ENCODE results near the gene ASCL1. TPM values are rescaled to one million over a fixed set of nuclear protein-coding genes. Genes with fewer than 3 reads are reported as not detected.

Gene ASCL1
- total and polyA plus RNA-seq, 10 of the 15 experiments (the other 5 are each of a cell fraction or from before 2014, with no cell fraction given): 10.6 to 61.1 (median 20.5) TPM

- TF ChIP-seq IRF4 (IDR thresholded peaks at IDR 0.05; ENCODE audit: low read depth, low read length) (no peak), ZBED1 (IDR thresholded peaks at IDR 0.05; ENCODE audit: borderline replicate concordance) (no peak), MTA3 (IDR thresholded peaks at IDR 0.05; ENCODE audit: borderline replicate concordance, low read length) (no peak)
Observed at GRCh38 chr12:102980350-102980749, 22.9 kb downstream of the ASCL1 start (continued).

- intact Hi-C loops (cut with micrococcal nuclease; ENCODE audit: unreplicated experiment) (loop anchor here (5.0 kb wide), 1 partner anchor 122 kb away; no protein-coding TSS in a partner anchor), in situ Hi-C loops (cut with MboI) (no loop called here)
- Histone ChIP-seq H3K27ac (ENCODE audit: control insufficient read depth, insufficient read depth) (no peak overlapping the region), H3K4me3 (no peak overlapping the region), H3K9me3 (replicated peaks; ENCODE audit: control insufficient read depth, insufficient read depth, low read length) (no peaks in the 10 kb centered on the region; the same call in 2 of the 3 replicates), H3K9ac (ENCODE audit: control insufficient read depth, insufficient read depth, low read length) (no peak overlapping the region), H2AFZ (ENCODE audit: control insufficient read depth, low read depth, low read length) (no peak overlapping the region), H3K36me3 (ENCODE audit: control insufficient read depth in 2 of 2, insufficient read depth in 2 of 2, low read length in 1 of 2) (no peaks in the 10 kb centered on the region), H3K4me1 (ENCODE audit: control insufficient read depth, insufficient read depth, low read length) (no peaks in the 10 kb centered on the region; the same call in 1 of the 2 replicates), H3K4me2 (ENCODE audit: control insufficient read depth, insufficient read depth) (no peak overlapping the region), H4K20me1 (ENCODE audit: control insufficient read depth, insufficient read depth) (no peaks in the 10 kb centered on the region), H3K79me2 (ENCODE audit: control insufficient read depth, insufficient read depth, low read length) (no peaks in the 10 kb centered on the region), H3K27me3 (replicated peaks in 1 of 2; ENCODE audit: control insufficient read depth in 2 of 2, insufficient read depth in 2 of 2, low read length in 1 of 2) (no peaks in the 10 kb centered on the region)
- peak; percentile 49 for ATAC-seq
- DNase-seq (ENCODE audit: low read depth, low spot score): no peak
- CTCF ChIA-PET: interaction anchor here (0.9 to 4.1 kb wide), 10 partner anchors 13 to 505 kb away, joined by 3 to 16 read pairs (median 4); partner anchors contain the start of gene C12orf42
- 0 out of 6 replicates have a peak, but pooled peaks of 1 of the 3 experiments have one; percentile 14 for TF ChIP-seq CTCF (IDR thresholded peaks at IDR 0.05 in 2 of 3, conservative IDR thresholded peaks at IDR 0.05 in 1 of 3; ENCODE audit: control insufficient read depth in 2 of 3, extremely low read depth in 1 of 3, insufficient read depth in 1 of 3, low read depth in 3 of 3, low read length in 3 of 3)
- no peak for TF ChIP-seq CBFB (IDR thresholded peaks at IDR 0.05; ENCODE audit: low read depth)
- peak; percentile 46; the same call in 1 of the 2 replicates for TF ChIP-seq RAD21 (IDR thresholded peaks at IDR 0.05; ENCODE audit: insufficient read depth, low read depth, low read length)
- RAD21 ChIA-PET (ENCODE audit: unreplicated experiment): interaction anchor here (0.6 to 5.0 kb wide), 10 partner anchors 14 to 558 kb away, joined by 3 to 54 read pairs (median 3); no protein-coding TSS in a partner anchor
- no peak for FAIRE-seq
- WGBS (ENCODE audit: insufficient coverage, insufficient replicate concordance, low lambda C conversion rate, missing lambda C conversion rate): 70% methylated on average over 2 of the region's 2 CpGs
- no TSS peak for BruUV-seq (replicated peaks)
- SMC1A ChIA-PET (ENCODE audit: uncharacterized antibody, unreplicated experiment): interaction anchor here (0.7 to 4.8 kb wide), 12 partner anchors 10 to 559 kb away, joined by 3 to 37 read pairs (median 4); no protein-coding TSS in a partner anchor
- POLR2A ChIA-PET: no interaction called here
Observed at GRCh38 chr12:102990419-102990818, 32.9 kb downstream of the ASCL1 start.
